Measurements from ENCODE around the gene EFHD2.

- TF ChIP-seq CTCF (IDR thresholded peaks at IDR 0.05; ENCODE audit: low read depth, low read length), result no peak
- no peak for TF ChIP-seq EZH2phosphoT487 (IDR thresholded peaks at IDR 0.05; ENCODE audit: low read depth)
These were observed 58.5 kb downstream of the EFHD2 start for GRCh38 chr1:15468145-15468544.

Data from OCI-LY3 (cell line).